ENCODE data around the gene PBX4. TPM values are rescaled to one million over a fixed set of nuclear protein-coding genes. Genes with fewer than 3 reads are reported as not detected.
A peak's percentile ranks its signal among the peaks of the same experiment; 100 is the strongest.

The PBX4 gene
- total RNA-seq, 2 experiments from 2014 or later, result 5.0 to 6.7 TPM

DNA sequence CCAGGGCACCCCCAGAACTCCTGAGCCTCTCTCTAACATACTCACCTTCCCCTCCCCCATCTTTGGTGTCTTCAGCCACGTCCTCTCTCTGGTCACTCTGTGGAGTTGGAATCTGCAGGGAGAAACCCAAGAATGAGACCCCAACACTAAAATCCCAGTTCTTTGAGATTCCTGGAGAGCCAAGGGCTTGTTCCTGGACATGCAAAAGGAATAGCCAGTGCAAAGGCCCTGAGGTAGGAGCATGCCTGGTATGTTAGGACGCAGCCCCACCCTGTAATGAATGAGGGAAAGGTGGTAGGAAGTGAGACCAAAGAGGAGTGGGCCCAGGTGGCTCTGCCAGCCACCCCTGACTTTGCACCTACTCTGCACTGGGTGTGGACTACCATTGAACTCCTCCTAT is 11.9 kb upstream of the PBX4 start:
- no peak overlapping the region for H2AFZ ChIP-seq (ENCODE audit: low read length)
- no peak overlapping the region for H3K4me3 ChIP-seq (ENCODE audit: low read depth, low read length, poor library complexity, severe bottlenecking)
- H3K36me3 ChIP-seq (ENCODE audit: insufficient read depth, low read length), result peaks cover 54% of the 10 kb centered on the region
- intact Hi-C loops (cut with micrococcal nuclease; ENCODE audit: unreplicated experiment), result no loop called here
- TF ChIP-seq CTCF (conservative IDR thresholded peaks at IDR 0.05; ENCODE audit: low read length), result no peak
- TF ChIP-seq EZH2phosphoT487 (IDR thresholded peaks at IDR 0.05; ENCODE audit: borderline replicate concordance, low read depth, low read length), result no peak
- peaks cover 18% of the 10 kb centered on the region for H3K4me1 ChIP-seq (ENCODE audit: insufficient read depth, low read length, poor library complexity, severe bottlenecking)
- POLR2A ChIA-PET, result no interaction called here
- no TSS peak for BruUV-seq (replicated peaks)
- H4K20me1 ChIP-seq (ENCODE audit: insufficient read depth, low read length), result no peaks in the 10 kb centered on the region
- no peaks in the 10 kb centered on the region for H3K9me3 ChIP-seq (ENCODE audit: low read length)
- H3K4me2 ChIP-seq (ENCODE audit: low read length), result no peak overlapping the region
- H3K9me2 ChIP-seq (ENCODE audit: insufficient read depth, low read length), result no peaks in the 10 kb centered on the region
- no peaks in the 10 kb centered on the region for H3K79me2 ChIP-seq (ENCODE audit: insufficient read depth, low read depth, low read length)
- H3K27ac ChIP-seq (ENCODE audit: low read depth, low read length, poor library complexity, severe bottlenecking), result no peak overlapping the region
- DNase-seq (ENCODE audit: low spot score), result no peak
- CTCF ChIA-PET (ENCODE audit: unreplicated experiment), result no interaction called here

GRCh38 chr19:19630062-19630414 is 11.6 kb upstream of the PBX4 start:
- Histone ChIP-seq H3K4me1 (ENCODE audit: insufficient read depth, low read length, poor library complexity, severe bottlenecking) (peaks cover 18% of the 10 kb centered on the region), H3K27ac (ENCODE audit: low read depth, low read length, poor library complexity, severe bottlenecking) (no peak overlapping the region), H3K9me3 (ENCODE audit: low read length) (no peaks in the 10 kb centered on the region), H3K9me2 (ENCODE audit: insufficient read depth, low read length) (no peaks in the 10 kb centered on the region), H2AFZ (ENCODE audit: low read length) (no peak overlapping the region), H3K79me2 (ENCODE audit: insufficient read depth, low read depth, low read length) (no peaks in the 10 kb centered on the region), H3K4me2 (ENCODE audit: low read length) (no peak overlapping the region), H4K20me1 (ENCODE audit: insufficient read depth, low read length) (no peaks in the 10 kb centered on the region), H3K4me3 (ENCODE audit: low read depth, low read length, poor library complexity, severe bottlenecking) (no peak overlapping the region), H3K36me3 (ENCODE audit: insufficient read depth, low read length) (peaks cover 51% of the 10 kb centered on the region)
- BruUV-seq (replicated peaks), result no TSS peak
- intact Hi-C loops (cut with micrococcal nuclease; ENCODE audit: unreplicated experiment), result no loop called here
- ChIA-PET POLR2A (no interaction called here), CTCF (ENCODE audit: unreplicated experiment) (no interaction called here)
- no peak for DNase-seq (ENCODE audit: low spot score)
- no peak for TF ChIP-seq CTCF (conservative IDR thresholded peaks at IDR 0.05; ENCODE audit: low read length)
- no peak for TF ChIP-seq EZH2phosphoT487 (IDR thresholded peaks at IDR 0.05; ENCODE audit: borderline replicate concordance, low read depth, low read length)

- no peak overlapping the region; the same call in 1 of the 2 replicates for H2AFZ ChIP-seq (ENCODE audit: low read length)
- no TSS peak for BruUV-seq (replicated peaks)
- peaks cover 38% of the 10 kb centered on the region for H3K36me3 ChIP-seq (ENCODE audit: insufficient read depth, low read length)
- ChIA-PET POLR2A (interaction anchor here (0.6 kb wide), 1 partner anchor 36 kb away, joined by 4 read pairs; no protein-coding TSS in a partner anchor), CTCF (ENCODE audit: unreplicated experiment) (no interaction called here)
- no peak for DNase-seq (ENCODE audit: low spot score)
- no peak overlapping the region for H3K27ac ChIP-seq (ENCODE audit: low read depth, low read length, poor library complexity, severe bottlenecking)
- peaks cover 18% of the 10 kb centered on the region for H3K4me1 ChIP-seq (ENCODE audit: insufficient read depth, low read length, poor library complexity, severe bottlenecking)
- no peaks in the 10 kb centered on the region for H4K20me1 ChIP-seq (ENCODE audit: insufficient read depth, low read length)
- intact Hi-C loops (cut with micrococcal nuclease; ENCODE audit: unreplicated experiment), result no loop called here
- H3K9me3 ChIP-seq (ENCODE audit: low read length), result no peaks in the 10 kb centered on the region
- H3K9me2 ChIP-seq (ENCODE audit: insufficient read depth, low read length), result no peaks in the 10 kb centered on the region
- H3K4me3 ChIP-seq (ENCODE audit: low read depth, low read length, poor library complexity, severe bottlenecking), result peak overlapping the region; percentile 70
- peak overlapping the region; percentile 81 for H3K4me2 ChIP-seq (ENCODE audit: low read length)
- no peak for TF ChIP-seq CTCF (conservative IDR thresholded peaks at IDR 0.05; ENCODE audit: low read length)
- H3K79me2 ChIP-seq (ENCODE audit: insufficient read depth, low read depth, low read length), result no peaks in the 10 kb centered on the region
These were observed 10.1 kb upstream of the PBX4 start for GRCh38 chr19:19628501-19629134.
